Stimulated activated effector memory CD8-positive, alpha-beta T cell treated with anti-CD3 and anti-CD28 coated beads, Interleukin-12 subunit alpha, Interleukin-12 subunit beta, amount 100 ng/mL, for 72 hours (primary cell): ENCODE results near the gene AMPD2.

Experiments used
- ATAC-seq: fragments of 150-1000 bp; cut with Tn5 transposase; 2 replicates; pipeline ENCODE4 v1.10.0; 2021
- DNase-seq, 2 donors: peaks; one replicate each; pipeline ENCODE4 v3.0.0; 2021 to 2022; ENCODE audit warnings: low spot score in 2 of 2
- H3K27ac Mint-ChIP-seq: one replicate; pipeline ENCODE4 v1.8.0; 2022; ENCODE audit warnings: mild to moderate bottlenecking, mixed read lengths
- H3K36me3 Mint-ChIP-seq: one replicate; pipeline ENCODE4 v1.8.0; 2022; ENCODE audit warnings: mild to moderate bottlenecking, mixed read lengths
- H3K4me1 Mint-ChIP-seq: one replicate; pipeline ENCODE4 v1.8.0; 2022; ENCODE audit warnings: mixed read lengths
- H3K4me3 Mint-ChIP-seq: one replicate; pipeline ENCODE4 v1.8.0; 2022; ENCODE audit warnings: mild to moderate bottlenecking, mixed read lengths
- H3K9me3 Mint-ChIP-seq: one replicate; pipeline ENCODE4 v1.8.0; 2022; ENCODE audit warnings: mixed read lengths

AMPD2 gene

GRCh38 chr1:109623601-109624161 lies 4.0 kb downstream of the AMPD2 start:
- Mint-ChIP-seq H3K4me1 (peaks cover 73% of the 10 kb centered on the region), H3K27ac (peak overlapping the region; percentile 98), H3K36me3 (peaks cover 54% of the 10 kb centered on the region)

GRCh38 chr1:109624201-109625010 lies 4.8 kb downstream of the AMPD2 start:
- ATAC-seq, result no peak
- Mint-ChIP-seq H3K4me3 (peak overlapping the region; percentile 99), H3K36me3 (peaks cover 59% of the 10 kb centered on the region)

More at GRCh38 chr1:109623601-109624161, 4.0 kb downstream of the AMPD2 start:
- DNase-seq, result no peak
- H3K9me3 Mint-ChIP-seq, result no peaks in the 10 kb centered on the region
- peak overlapping the region; percentile 99 for H3K4me3 Mint-ChIP-seq
- no peak for ATAC-seq

GRCh38 chr1:109625176-109625575 lies 5.5 kb downstream of the AMPD2 start:
- no peak for ATAC-seq
- DNase-seq, result peak in 1 of 2 donors; percentile 47
- peaks cover 59% of the 10 kb centered on the region for H3K36me3 Mint-ChIP-seq
- H3K4me1 Mint-ChIP-seq, result peaks cover 58% of the 10 kb centered on the region
- H3K27ac Mint-ChIP-seq, result peak overlapping the region; percentile 84
- H3K4me3 Mint-ChIP-seq, result no peak overlapping the region
- H3K9me3 Mint-ChIP-seq, result no peaks in the 10 kb centered on the region

More at GRCh38 chr1:109624201-109625010, 4.8 kb downstream of the AMPD2 start:
- Mint-ChIP-seq H3K4me1 (peaks cover 65% of the 10 kb centered on the region), H3K9me3 (no peaks in the 10 kb centered on the region), H3K27ac (peak overlapping the region; percentile 98)
- peak in 1 of 2 donors; percentile 49 for DNase-seq

GRCh38 chr1:109625601-109626560 lies 6.2 kb downstream of the AMPD2 start:
- no peak for ATAC-seq
- Mint-ChIP-seq H3K27ac (peak overlapping the region; percentile 84), H3K4me1 (peaks cover 56% of the 10 kb centered on the region), H3K9me3 (no peaks in the 10 kb centered on the region), H3K36me3 (peaks cover 55% of the 10 kb centered on the region), H3K4me3 (no peak overlapping the region)
- DNase-seq, result peak in 1 of 2 donors; percentile 47

- ATAC-seq (no peak), DNase-seq (peak in 1 of 2 donors; percentile 45)
- peak overlapping the region; percentile 53 for H3K27ac Mint-ChIP-seq
- H3K9me3 Mint-ChIP-seq, result no peaks in the 10 kb centered on the region
- peaks cover 57% of the 10 kb centered on the region for H3K36me3 Mint-ChIP-seq
- no peak overlapping the region for H3K4me3 Mint-ChIP-seq
- H3K4me1 Mint-ChIP-seq, result peaks cover 51% of the 10 kb centered on the region
Observed at GRCh38 chr1:109626682-109627408, 7.2 kb downstream of the AMPD2 start.

- peak overlapping the region; percentile 53 for H3K27ac Mint-ChIP-seq
- no peak overlapping the region for H3K4me3 Mint-ChIP-seq
- peaks cover 43% of the 10 kb centered on the region for H3K4me1 Mint-ChIP-seq
- ATAC-seq (no peak), DNase-seq (peak in 1 of 2 donors; percentile 46)
- no peaks in the 10 kb centered on the region for H3K9me3 Mint-ChIP-seq
- H3K36me3 Mint-ChIP-seq, result peaks cover 61% of the 10 kb centered on the region
Observed at GRCh38 chr1:109627692-109628399, 8.2 kb downstream of the AMPD2 start.

GRCh38 chr1:109628540-109629321 lies 9.1 kb downstream of the AMPD2 start:
- Mint-ChIP-seq H3K9me3 (no peaks in the 10 kb centered on the region), H3K4me3 (no peak overlapping the region), H3K27ac (peak overlapping the region; percentile 26), H3K36me3 (peaks cover 61% of the 10 kb centered on the region), H3K4me1 (peaks cover 35% of the 10 kb centered on the region)
- ATAC-seq (peak; percentile 59), DNase-seq (peak in 1 of 2 donors; percentile 46)

- H3K4me3 Mint-ChIP-seq, result no peak overlapping the region
- H3K4me1 Mint-ChIP-seq, result peaks cover 32% of the 10 kb centered on the region
- H3K36me3 Mint-ChIP-seq, result peaks cover 61% of the 10 kb centered on the region
- peak overlapping the region; percentile 37 for H3K27ac Mint-ChIP-seq
- ATAC-seq (no peak), DNase-seq (peak in 1 of 2 donors; percentile 48)
- H3K9me3 Mint-ChIP-seq, result no peaks in the 10 kb centered on the region
Observed at GRCh38 chr1:109629372-109630030, 9.9 kb downstream of the AMPD2 start.

GRCh38 chr1:109630081-109630897 lies 10.7 kb downstream of the AMPD2 start:
- H3K27ac Mint-ChIP-seq, result peak overlapping the region; percentile 37
- DNase-seq, result peak in 1 of 2 donors; percentile 53

GRCh38 chr1:109630898-109631512 lies 11.4 kb downstream of the AMPD2 start:
- no peak for ATAC-seq
- H3K4me1 Mint-ChIP-seq, result peaks cover 34% of the 10 kb centered on the region
- DNase-seq, result peak in 1 of 2 donors; percentile 46
- H3K4me3 Mint-ChIP-seq, result no peak overlapping the region
- no peaks in the 10 kb centered on the region for H3K9me3 Mint-ChIP-seq
- peak overlapping the region; percentile 33 for H3K27ac Mint-ChIP-seq
- H3K36me3 Mint-ChIP-seq, result peaks cover 58% of the 10 kb centered on the region

More at GRCh38 chr1:109630081-109630897, 10.7 kb downstream of the AMPD2 start:
- no peak for ATAC-seq
- Mint-ChIP-seq H3K4me3 (no peak overlapping the region), H3K9me3 (no peaks in the 10 kb centered on the region), H3K36me3 (peaks cover 61% of the 10 kb centered on the region), H3K4me1 (peaks cover 36% of the 10 kb centered on the region)

- DNase-seq (peak in 1 of 2 donors; percentile 44), ATAC-seq (no peak)
- Mint-ChIP-seq H3K36me3 (peaks cover 52% of the 10 kb centered on the region), H3K9me3 (no peaks in the 10 kb centered on the region), H3K4me3 (no peak overlapping the region), H3K27ac (peak overlapping the region; percentile 33), H3K4me1 (peaks cover 31% of the 10 kb centered on the region)
Observed at GRCh38 chr1:109631513-109632505, 12.2 kb downstream of the AMPD2 start.
